K562 (cell line): ENCODE measurements around the gene PNMA8B. TPM values are rescaled to one million over a fixed set of nuclear protein-coding genes. Genes with fewer than 3 reads are reported as not detected.

ENCODE experiments used
- ATAC-seq: fragments of 200-7000 bp; cut with Tn5 transposase; 3 replicates; pipeline ENCODE4 v1.9.1; 2020; ENCODE audit warnings: moderate library complexity
- BruUV-seq: library from RNA; stranded (reverse); fragments of 400-500 nt; replicated peaks from 2 replicates; lab custom pipeline; 2021; lab: Mats Ljungman, UMichigan
- CTCF ChIA-PET: fragments of 300-600 bp; formaldehyde crosslinking; extraction: SDS; loops from one replicate; lab custom pipeline; 2021; ENCODE audit warnings: low intra/inter-chr PET ratio; lab: Yijun Ruan, JAX
- POLR2A ChIA-PET: fragments of 300-600, 350-650 bp; sonication (Branson Sonifier 250); formaldehyde crosslinking; extraction: SDS; loops from one replicate; lab custom pipeline; 2021; ENCODE audit warnings: antibody characterized with exemption, inconsistent platforms; lab: Yijun Ruan, JAX
- DNase-seq, 4 experiments: peaks; one replicate each; pipeline versions ENCODE4 v3.0.0 to v3.0.0-alpha.2; 2011 to 2018; ENCODE audit warnings: low spot score in 3 of 4, mixed read lengths in 3 of 4; ENCODE audit errors: extremely low read depth in 1 of 4
- FAIRE-seq: peaks from 2 replicates; lab custom pipeline; 2011; peaks lifted over from hg19 to GRCh38; lab: Jason Lieb, UNC
- H2AFZ ChIP-seq: 2 replicates; pipeline ENCODE4 v1.6.0; 2011; ENCODE audit warnings: low read depth, low read length, control low read depth, inconsistent platforms
- H3K27ac ChIP-seq: fragments of 200-600 bp; 3 replicates; pipeline ENCODE4 v1.8.0; 2011; ENCODE audit warnings: low read depth, mild to moderate bottlenecking, control low read depth, inconsistent platforms, low read length, moderate library complexity, mixed read lengths; ENCODE audit errors: extremely low read depth
- H3K27me3 ChIP-seq, 2 experiments: fragments of 300-600 bp in 1 of 2; 2 replicates in 1 of 2; 3 replicates in 1 of 2; pipeline versions ENCODE4 v1.6.0 to v1.8.0; 2011; ENCODE audit warnings: inconsistent platforms in 2 of 2, low read length in 2 of 2, mild to moderate bottlenecking in 1 of 2, mixed read lengths in 1 of 2, moderate library complexity in 1 of 2; ENCODE audit not compliant: control insufficient read depth in 2 of 2, insufficient read depth in 2 of 2
- H3K36me3 ChIP-seq: fragments of 300-600 bp; 3 replicates; pipeline ENCODE4 v1.8.0; 2011; ENCODE audit warnings: mild to moderate bottlenecking, low read length, inconsistent platforms; ENCODE audit not compliant: control insufficient read depth, insufficient read depth
- H3K4me1 ChIP-seq, 2 experiments: fragments of 200-600 bp in 1 of 2; replicated peaks in 1 of 2; 2 replicates in 1 of 2; 3 replicates in 1 of 2; pipeline versions ENCODE4 v1.5.1 to v1.8.0; 2011; ENCODE audit warnings: inconsistent platforms in 2 of 2, low read length in 2 of 2, mild to moderate bottlenecking in 1 of 2, mixed read lengths in 1 of 2, moderate library complexity in 1 of 2; ENCODE audit not compliant: control insufficient read depth in 2 of 2, insufficient read depth in 2 of 2
- H3K4me2 ChIP-seq: 2 replicates; pipeline ENCODE4 v1.6.1; 2011; ENCODE audit warnings: low read length, control low read depth, inconsistent platforms, mixed read lengths; ENCODE audit not compliant: insufficient read depth
- H3K4me3 ChIP-seq: fragments of 200-600 bp; sonication (generic), shearing (Covaris generic); 2 replicates; pipeline ENCODE4 v1.5.1; 2016; ENCODE audit warnings: control low read depth, inconsistent platforms
- H3K79me2 ChIP-seq: fragments of 200-600 bp; 3 replicates; pipeline ENCODE4 v1.8.0; 2011; ENCODE audit warnings: low read length, inconsistent platforms; ENCODE audit not compliant: control insufficient read depth, insufficient read depth
- H3K9ac ChIP-seq, 2 experiments: 2 replicates each; pipeline versions ENCODE4 v1.6.0 to v1.6.1; 2011; ENCODE audit warnings: low read depth in 2 of 2, low read length in 2 of 2, control low read depth in 1 of 2, inconsistent platforms in 1 of 2, mild to moderate bottlenecking in 1 of 2, mixed read lengths in 1 of 2; ENCODE audit not compliant: insufficient read depth in 1 of 2
- H3K9me1 ChIP-seq: one replicate; pipeline ENCODE4 v1.6.0; 2011; ENCODE audit warnings: inconsistent platforms, mild to moderate bottlenecking, low read length, moderate library complexity; ENCODE audit not compliant: control insufficient read depth, insufficient read depth
- H3K9me3 ChIP-seq: replicated peaks from 2 replicates; pipeline ENCODE4 v1.5.1; 2011; ENCODE audit warnings: low read depth, low read length, inconsistent platforms; ENCODE audit not compliant: control insufficient read depth, insufficient read depth
- H4K20me1 ChIP-seq: replicated peaks from 2 replicates; pipeline ENCODE4 v1.6.1; 2011; ENCODE audit warnings: low read length, inconsistent platforms, mixed read lengths; ENCODE audit not compliant: control insufficient read depth, insufficient read depth
- ATF3 ChIP-seq, 2 experiments: fragments of 450-650 bp in 1 of 2; sonication (generic) in 1 of 2; formaldehyde crosslinking in 1 of 2; IDR thresholded peaks in 1 of 2; conservative IDR thresholded peaks in 1 of 2; 2 replicates each; pipeline versions ENCODE4 v1.6.1 to v1.8.1; 2016 to 2023; ENCODE audit warnings: mild to moderate bottlenecking in 2 of 2, moderate library complexity in 2 of 2, inconsistent platforms in 1 of 2, missing genetic modification reagents in 1 of 2
- BHLHE40 ChIP-seq: IDR thresholded peaks from 2 replicates; pipeline ENCODE4 v1.6.1; 2011; ENCODE audit warnings: low read length, improper control_type of control experiment
- ELF1 ChIP-seq: fragments of 200-800 bp; sonication (Bioruptor generic); IDR thresholded peaks from 2 replicates; pipeline ENCODE4 v1.6.1; 2016; ENCODE audit warnings: missing genetic modification characterization, missing compliant biosample characterization
- ETV6 ChIP-seq, 3 experiments: fragments of 150-350 bp in 1 of 3; sonication (generic) in 1 of 3; formaldehyde crosslinking in 1 of 3; IDR thresholded peaks; 2 replicates each; pipeline versions ENCODE4 v1.6.1 to v1.8.0; 2014 to 2022; ENCODE audit warnings: borderline replicate concordance in 2 of 3, low read depth in 2 of 3, antibody characterized with exemption in 1 of 3, low read length in 1 of 3, mild to moderate bottlenecking in 1 of 3, missing genetic modification reagents in 1 of 3
- KLF16 ChIP-seq: IDR thresholded peaks from 2 replicates; pipeline ENCODE4 v1.6.1; 2016; ENCODE audit warnings: antibody characterized with exemption
- LEF1 ChIP-seq: fragments of 450-650 bp; IDR thresholded peaks from 2 replicates; pipeline ENCODE4 v1.6.1; 2016; ENCODE audit warnings: mild to moderate bottlenecking
- MEF2A ChIP-seq: IDR thresholded peaks from 2 replicates; pipeline ENCODE4 v1.6.1; 2011; ENCODE audit warnings: low read depth, mild to moderate bottlenecking, low read length, moderate library complexity; ENCODE audit not compliant: control insufficient read depth
- MTA2 ChIP-seq: fragments of 450-650 bp; IDR thresholded peaks from 2 replicates; pipeline ENCODE4 v1.6.1; 2016; ENCODE audit warnings: low read depth
- MTA3 ChIP-seq: fragments of 450-650 bp; formaldehyde crosslinking; IDR thresholded peaks from 2 replicates; pipeline ENCODE4 v1.6.1; 2017; ENCODE audit warnings: mild to moderate bottlenecking, borderline replicate concordance
- NR2F6 ChIP-seq: fragments of 450-650 bp; formaldehyde crosslinking; IDR thresholded peaks from 2 replicates; pipeline ENCODE4 v1.4.0; 2020; ENCODE audit warnings: mild to moderate bottlenecking
- PTTG1 ChIP-seq: fragments of 450-650 bp; IDR thresholded peaks from 2 replicates; pipeline ENCODE4 v1.6.1; 2016; ENCODE audit warnings: low read depth, mild to moderate bottlenecking, missing genetic modification characterization, missing compliant biosample characterization
- RBM39 ChIP-seq: fragments of 200-400 bp; formaldehyde crosslinking; optimal IDR thresholded peaks from 2 replicates; pipeline ENCODE3; 2018; ENCODE audit warnings: low read depth, low read length
- RNF219 ChIP-seq: fragments of 250-450 bp; sonication (Bioruptor Pico); IDR thresholded peaks from 2 replicates; pipeline ENCODE4 v1.5.0; 2022; ENCODE audit warnings: mild to moderate bottlenecking
- SNIP1 ChIP-seq: fragments of 450-650 bp; IDR thresholded peaks from 2 replicates; pipeline ENCODE4 v1.7.1; 2017; ENCODE audit warnings: low read depth, mild to moderate bottlenecking
- SPI1 ChIP-seq: IDR thresholded peaks from 2 replicates; pipeline ENCODE4 v1.6.1; 2011; ENCODE audit warnings: low read depth, low read length, control low read depth, borderline replicate concordance
- SRSF7 ChIP-seq: fragments of 200-400 bp; formaldehyde crosslinking; optimal IDR thresholded peaks from 2 replicates; pipeline ENCODE3; 2017; ENCODE audit warnings: mild to moderate bottlenecking, low read depth, low read length
- TAF15 ChIP-seq: fragments of 200-400 bp; formaldehyde crosslinking; IDR thresholded peaks from 2 replicates; pipeline ENCODE4 v1.6.1; 2017; ENCODE audit warnings: mild to moderate bottlenecking, low read depth, low read length, moderate library complexity
- ZBTB17 ChIP-seq: fragments of 450-650 bp; formaldehyde crosslinking; IDR thresholded peaks from 2 replicates; pipeline ENCODE4 v1.4.0; 2020; ENCODE audit warnings: mild to moderate bottlenecking
- ZNF586 ChIP-seq: fragments of 450-650 bp; formaldehyde crosslinking; conservative IDR thresholded peaks from 2 replicates; pipeline ENCODE4 v1.4.0; 2020; ENCODE audit warnings: mild to moderate bottlenecking, moderate library complexity
- WGBS: fragments of 100-300 bp; shearing (Covaris generic); methylation state at CpG from one replicate; pipeline ENCODE4 v1.1.6; 2016; ENCODE audit warnings: low coverage, mixed read lengths; ENCODE audit not compliant: insufficient coverage; ENCODE audit errors: missing lambda C conversion rate; 5-methylcytosine and 5-hydroxymethylcytosine counted together
- in situ Hi-C: fragments of 300-500 bp; cut with MboI; formaldehyde crosslinking; loops from 4 replicates; pipeline ENCODE4 v1.15.0; 2018; ENCODE audit warnings: inconsistent platforms, mixed read lengths
- intact Hi-C: fragments of 100-400 bp; cut with micrococcal nuclease; formaldehyde crosslinking; loops from 2 replicates; pipeline ENCODE4 v1.14.2; 2022
- polyA plus RNA-seq, 8 experiments: library from polyadenylated mRNA; depleted of rRNA in 4 of 8; stranded (reverse) in 5 of 8; unstranded in 3 of 8; fragments of >200 nt; fragmentation: Nextera tagmentation in 2 of 8; fragmentation: Illumina TruSeq in 1 of 8; extraction: Ambion mirVana in 2 of 8; extraction: Trizol in 1 of 8; gene quantifications; 2 replicates each; pipeline versions ENCODE4 v1.2.1 to v1.2.3, GENCODE V29; 2011 to 2014; ENCODE audit warnings: inconsistent platforms in 1 of 8, missing spikeins in 1 of 8
- total RNA-seq, 7 experiments: library from RNA; depleted of rRNA in 6 of 7; stranded (reverse); fragments of >200 nt in 6 of 7; fragmentation: Illumina TruSeq in 2 of 7; extraction: Trizol in 2 of 7; gene quantifications; 2 replicates each; pipeline versions ENCODE4 v1.2.1 to v1.2.3, GENCODE V29; 2011 to 2021; ENCODE audit warnings: low replicate concordance in 1 of 7

PNMA8B gene
- total and polyA plus RNA-seq, 9 of the 15 experiments (the other 6 are each of a cell fraction or from before 2014, with no cell fraction given): not detected

GRCh38 chr19:46513461-46514236, 18.0 kb upstream of the PNMA8B start:
- DNase-seq (peak; percentile 83 to 91 (median 88)), ATAC-seq (peak; percentile 97), FAIRE-seq (peak; percentile 91)
- WGBS: 14% methylated on average over 31 of the region's 36 CpGs
- no peaks in the 10 kb centered on the region for H3K9me1 ChIP-seq
- peak overlapping the region; percentile 57; the same call in 1 of the 2 replicates for H2AFZ ChIP-seq
- no peaks in the 10 kb centered on the region for H3K79me2 ChIP-seq
- intact Hi-C loops (loop anchor here (1.0 to 2.0 kb wide), 4 partner anchors 25 to 233 kb away; no protein-coding TSS in a partner anchor), in situ Hi-C loops (loop anchor here (5.0 kb wide), 1 partner anchor 231 kb away; no protein-coding TSS in a partner anchor)
- H3K9ac ChIP-seq: peak overlapping the region in 1 of 2 experiments; percentile 11; a peak in 1 of 4 replicates
- no peak overlapping the region for H3K4me3 ChIP-seq
- no peak overlapping the region for H3K27ac ChIP-seq
- CTCF ChIA-PET: interaction anchor here (0.6 to 5.7 kb wide), 11 partner anchors 25 to 484 kb away, joined by 3 to 115 read pairs (median 7); no protein-coding TSS in a partner anchor
- H3K36me3 ChIP-seq: no peaks in the 10 kb centered on the region
- H3K9me3 ChIP-seq: no peaks in the 10 kb centered on the region
- BruUV-seq: no TSS peak
- H4K20me1 ChIP-seq: no peaks in the 10 kb centered on the region
- no peak overlapping the region; the same call in 1 of the 2 replicates for H3K4me2 ChIP-seq
- peaks cover 2 to 8% of the 10 kb centered on the region in 2 experiments; a peak in 1 of 5 replicates for H3K27me3 ChIP-seq
- POLR2A ChIA-PET: no interaction called here
- H3K4me1 ChIP-seq: peaks cover 0 to 8% of the 10 kb centered on the region in 2 experiments; a peak in 3 of 5 replicates
- TF ChIP-seq ATF3 (IDR thresholded peaks at IDR 0.05) (no peak), ATF3 (CRISPR knock-in tag; conservative IDR thresholded peaks at IDR 0.05) (0 out of 2 replicates have a peak, but pooled peaks have one; percentile 29), MTA3 (0 out of 2 replicates have a peak, but pooled peaks have one; percentile 42), ETV6 (IDR thresholded peaks at IDR 0.05; ENCODE audit: borderline replicate concordance in 1 of 2, low read depth in 2 of 2, low read length in 1 of 2) (no peak), ETV6 (CRISPR knock-in tag; IDR thresholded peaks at IDR 0.05; ENCODE audit: borderline replicate concordance) (no peak), ELF1 (tag) (no peak), KLF16 (peak; percentile 49; the same call in 1 of the 2 replicates), PTTG1 (tag) (no peak), ZNF586 (CRISPR knock-in tag) (no peak), RNF219 (CRISPR knock-in tag) (no peak), BHLHE40 (0 out of 2 replicates have a peak, but pooled peaks have one; percentile 23), SPI1 (0 out of 2 replicates have a peak, but pooled peaks have one; percentile 18), MEF2A (no peak), MTA2 (no peak), ZBTB17 (CRISPR knock-in tag) (no peak), SNIP1 (no peak), SRSF7 (no peak), TAF15 (no peak), NR2F6 (CRISPR knock-in tag) (no peak), LEF1 (no peak), RBM39 (no peak)
